Uterus (tissue), 4 donors: Measurements from ENCODE around the gene MTNR1A. TPM values are rescaled to one million over a fixed set of nuclear protein-coding genes. Genes with fewer than 3 reads are reported as not detected.

Experiments used
- DNase-seq, 2 donors: peaks; one replicate each; pipeline ENCODE4 v3.0.0-alpha.2; 2019 to 2020
- H3K27ac ChIP-seq, 2 donors: fragments of 200-600 bp; sonication (generic); 1 replicate in 1 of 2; 2 replicates in 1 of 2; pipeline ENCODE4 v1.5.1; 2016 to 2018
- H3K27me3 ChIP-seq, 2 donors: fragments of 200-600 bp; sonication (generic); one replicate each; pipeline ENCODE4 v1.5.1; 2018 to 2019; ENCODE audit warnings: control low read depth in 1 of 2
- H3K36me3 ChIP-seq, 2 donors: fragments of 200-600 bp; sonication (generic); one replicate each; pipeline ENCODE4 v1.5.1; 2019; ENCODE audit warnings: control low read depth in 1 of 2
- H3K4me1 ChIP-seq, 2 donors: fragments of 200-600 bp; sonication (generic); one replicate each; pipeline ENCODE4 v1.5.1; 2018 to 2019; ENCODE audit warnings: control low read depth in 1 of 2
- H3K4me3 ChIP-seq, 2 donors: fragments of 200-600 bp; sonication (generic); 1 replicate in 1 of 2; 2 replicates in 1 of 2; pipeline ENCODE4 v1.5.1; 2018 to 2019; ENCODE audit warnings: mild to moderate bottlenecking in 1 of 2
- H3K9me3 ChIP-seq, 2 donors: fragments of 200-600 bp; sonication (generic); one replicate each; pipeline ENCODE4 v1.5.1; 2019; ENCODE audit warnings: control low read depth in 1 of 2
- POLR2A ChIP-seq, 2 donors: fragments of 450-650 bp; IDR thresholded peaks; one replicate each; pipeline ENCODE4 v1.6.1; 2016; ENCODE audit warnings: antibody characterized with exemption in 2 of 2, mild to moderate bottlenecking in 1 of 2, moderate library complexity in 1 of 2
- intact Hi-C: fragments of 100-400 bp; cut with DNase I; formaldehyde crosslinking; loops from one replicate; pipeline ENCODE4 v1.15.1; 2023; ENCODE audit warnings: low total_unique reads
- total RNA-seq, 4 donors: library from RNA; depleted of rRNA in 3 of 4; stranded (reverse); fragments of >200 nt in 3 of 4; gene quantifications; one replicate each; pipeline versions ENCODE4 v1.1.0 to v1.2.4, GENCODE V29; 2014 to 2023
- TF ChIP-seq, protein P1 (sequence below), 4 experiments: fragments of 200-600 bp in 2 of 4; fragments of 450-650 bp in 2 of 4; sonication (generic) in 2 of 4; IDR thresholded peaks; one replicate each; pipeline ENCODE4 v1.5.1; 2016 to 2019; ENCODE audit warnings: antibody characterized with exemption in 4 of 4, mild to moderate bottlenecking in 2 of 4, moderate library complexity in 1 of 4
- donor health status: DM: yes; HTN: yes; CAD: no.

The MTNR1A gene
- total RNA-seq, 4 donors from 2014 or later, result 1.2 TPM; not detected in 3

- intact Hi-C loops, result no loop called here
- Histone ChIP-seq H3K4me1 (peaks cover 0 to 8% of the 10 kb centered on the region in 2 donors), H3K27ac (no peak overlapping the region), H3K4me3 (no peak overlapping the region), H3K36me3 (no peaks in the 10 kb centered on the region), H3K9me3 (no peaks in the 10 kb centered on the region), H3K27me3 (peaks cover 0 to 18% of the 10 kb centered on the region in 2 donors)
- TF ChIP-seq POLR2A (IDR thresholded peaks at IDR 0.05), result no peak
- TF ChIP-seq, protein P1, sequence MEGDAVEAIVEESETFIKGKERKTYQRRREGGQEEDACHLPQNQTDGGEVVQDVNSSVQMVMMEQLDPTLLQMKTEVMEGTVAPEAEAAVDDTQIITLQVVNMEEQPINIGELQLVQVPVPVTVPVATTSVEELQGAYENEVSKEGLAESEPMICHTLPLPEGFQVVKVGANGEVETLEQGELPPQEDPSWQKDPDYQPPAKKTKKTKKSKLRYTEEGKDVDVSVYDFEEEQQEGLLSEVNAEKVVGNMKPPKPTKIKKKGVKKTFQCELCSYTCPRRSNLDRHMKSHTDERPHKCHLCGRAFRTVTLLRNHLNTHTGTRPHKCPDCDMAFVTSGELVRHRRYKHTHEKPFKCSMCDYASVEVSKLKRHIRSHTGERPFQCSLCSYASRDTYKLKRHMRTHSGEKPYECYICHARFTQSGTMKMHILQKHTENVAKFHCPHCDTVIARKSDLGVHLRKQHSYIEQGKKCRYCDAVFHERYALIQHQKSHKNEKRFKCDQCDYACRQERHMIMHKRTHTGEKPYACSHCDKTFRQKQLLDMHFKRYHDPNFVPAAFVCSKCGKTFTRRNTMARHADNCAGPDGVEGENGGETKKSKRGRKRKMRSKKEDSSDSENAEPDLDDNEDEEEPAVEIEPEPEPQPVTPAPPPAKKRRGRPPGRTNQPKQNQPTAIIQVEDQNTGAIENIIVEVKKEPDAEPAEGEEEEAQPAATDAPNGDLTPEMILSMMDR (IDR thresholded peaks at IDR 0.05), result no peak
- no peak for DNase-seq
These were observed 1.7 kb upstream of the MTNR1A start for GRCh38 chr4:186557061-186557460.

- H3K4me1 ChIP-seq, result peaks cover 0 to 8% of the 10 kb centered on the region in 2 donors
- no peaks in the 10 kb centered on the region for H3K36me3 ChIP-seq
- no peaks in the 10 kb centered on the region for H3K9me3 ChIP-seq
- no peak for DNase-seq
- TF ChIP-seq, protein P1 (IDR thresholded peaks at IDR 0.05), result no peak
- TF ChIP-seq POLR2A (IDR thresholded peaks at IDR 0.05), result no peak
- intact Hi-C loops, result no loop called here
- no peak overlapping the region for H3K4me3 ChIP-seq
- H3K27me3 ChIP-seq, result peaks cover 0 to 19% of the 10 kb centered on the region in 2 donors
- no peak overlapping the region for H3K27ac ChIP-seq
These were observed 841 bp downstream of the MTNR1A start for GRCh38 chr4:186554539-186554913.

- Histone ChIP-seq H3K4me3 (no peak overlapping the region), H3K36me3 (no peaks in the 10 kb centered on the region), H3K9me3 (no peaks in the 10 kb centered on the region), H3K4me1 (peaks cover 0 to 8% of the 10 kb centered on the region in 2 donors), H3K27me3 (peaks cover 0 to 19% of the 10 kb centered on the region in 2 donors), H3K27ac (no peak overlapping the region)
- intact Hi-C loops, result no loop called here
- no peak for DNase-seq
- no peak for TF ChIP-seq POLR2A (IDR thresholded peaks at IDR 0.05)
These were observed 1.6 kb downstream of the MTNR1A start for GRCh38 chr4:186553717-186554116.

DNA sequence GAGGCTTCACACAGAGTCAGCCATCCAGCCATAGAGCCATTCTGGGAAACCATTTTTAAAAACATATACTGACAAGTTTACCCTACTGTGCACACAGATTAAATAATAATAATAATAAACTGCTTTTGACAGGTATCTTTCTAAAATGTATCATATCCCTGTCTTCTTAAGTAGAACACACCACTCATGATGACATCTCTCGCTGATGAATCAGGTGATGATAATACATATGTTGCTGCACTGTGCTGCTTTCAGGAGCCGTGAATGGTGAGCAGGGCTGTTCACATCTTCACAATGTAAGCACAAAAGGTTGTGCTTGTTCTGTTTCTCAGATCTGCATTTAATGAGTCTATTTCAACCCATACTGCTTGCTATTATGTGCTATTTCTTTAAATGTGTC is 3.5 kb downstream of the MTNR1A start:
- Histone ChIP-seq H3K9me3 (no peaks in the 10 kb centered on the region), H3K27ac (no peak overlapping the region), H3K36me3 (no peaks in the 10 kb centered on the region), H3K4me3 (no peak overlapping the region), H3K4me1 (peaks cover 0 to 8% of the 10 kb centered on the region in 2 donors), H3K27me3 (peaks cover 0 to 19% of the 10 kb centered on the region in 2 donors)
- intact Hi-C loops, result no loop called here
- TF ChIP-seq POLR2A (IDR thresholded peaks at IDR 0.05), result no peak
- TF ChIP-seq, protein P1 (IDR thresholded peaks at IDR 0.05), result no peak
- DNase-seq, result no peak

- no peak overlapping the region for H3K4me3 ChIP-seq
- no peak for TF ChIP-seq POLR2A (IDR thresholded peaks at IDR 0.05)
- TF ChIP-seq, protein P1 (IDR thresholded peaks at IDR 0.05), result no peak
- H3K36me3 ChIP-seq, result no peaks in the 10 kb centered on the region
- H3K4me1 ChIP-seq, result no peaks in the 10 kb centered on the region
- intact Hi-C loops, result no loop called here
- no peak for DNase-seq
- no peak overlapping the region for H3K27ac ChIP-seq
- H3K9me3 ChIP-seq, result no peaks in the 10 kb centered on the region
- H3K27me3 ChIP-seq, result no peaks in the 10 kb centered on the region
These were observed 9.9 kb downstream of the MTNR1A start for GRCh38 chr4:186545436-186545835.

DNA sequence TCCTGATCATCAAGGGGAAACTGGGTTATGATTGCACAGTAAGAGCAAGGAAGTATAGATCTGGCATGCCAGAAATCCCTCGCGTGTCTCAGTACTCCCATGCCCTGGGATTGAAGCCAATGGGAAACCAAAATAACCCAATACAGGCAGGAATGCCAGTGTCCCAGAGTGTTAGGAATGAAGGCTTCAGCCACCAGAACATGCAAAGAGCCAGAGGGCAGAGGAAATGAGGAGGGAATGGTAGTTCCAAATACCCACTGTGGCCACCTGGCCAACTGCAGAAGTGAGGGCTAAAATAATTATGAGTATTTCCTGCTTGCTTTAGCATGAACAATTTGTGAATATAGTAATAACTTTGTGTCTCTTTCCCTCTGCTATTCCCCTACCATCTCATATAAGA is 12.2 kb downstream of the MTNR1A start:
- no peaks in the 10 kb centered on the region for H3K9me3 ChIP-seq
- TF ChIP-seq, protein P1 (IDR thresholded peaks at IDR 0.05), result no peak
- no peak for TF ChIP-seq POLR2A (IDR thresholded peaks at IDR 0.05)
- no peaks in the 10 kb centered on the region for H3K36me3 ChIP-seq
- DNase-seq, result no peak
- intact Hi-C loops, result no loop called here
- no peak overlapping the region for H3K4me3 ChIP-seq
- no peaks in the 10 kb centered on the region for H3K27me3 ChIP-seq
- H3K27ac ChIP-seq, result no peak overlapping the region
- no peaks in the 10 kb centered on the region for H3K4me1 ChIP-seq
